Measurements from ENCODE around the gene C1orf159. TPM values are rescaled to one million over a fixed set of nuclear protein-coding genes. Genes with fewer than 3 reads are reported as not detected.
"Not testable (repeated sequence)": the region's sequence is repeated elsewhere in the genome, so short reads cannot be mapped to it uniquely, and the experiment has no call there.

The C1orf159 gene
- total RNA-seq, 1 donor from 2014 or later: 8.2 TPM

- Histone ChIP-seq H3K27me3 (ENCODE audit: control insufficient read depth, insufficient read depth, low read length) (peaks cover 2% of the 10 kb centered on the region), H3K4me3 (ENCODE audit: low read depth, low read length) (no peak overlapping the region), H3K36me3 (ENCODE audit: control insufficient read depth, insufficient read depth, low read length) (no peaks in the 10 kb centered on the region)
- no peak for FAIRE-seq
- no peak for DNase-seq (ENCODE audit: low read depth)
- TF ChIP-seq CTCF (IDR thresholded peaks at IDR 0.05; ENCODE audit: insufficient read depth, low read length, severe bottlenecking): no peak
Observed at GRCh38 chr1:1142844-1143243, 27.0 kb upstream of the C1orf159 start.

GRCh38 chr1:1142352-1142751 is 26.5 kb upstream of the C1orf159 start:
- H3K36me3 ChIP-seq (ENCODE audit: control insufficient read depth, insufficient read depth, low read length); H3K4me3 ChIP-seq (ENCODE audit: low read depth, low read length); FAIRE-seq; DNase-seq (ENCODE audit: low read depth); H3K27me3 ChIP-seq (ENCODE audit: control insufficient read depth, insufficient read depth, low read length): not testable (repeated sequence)

- Histone ChIP-seq H3K4me3 (ENCODE audit: low read depth, low read length) (no peak overlapping the region), H3K36me3 (ENCODE audit: control insufficient read depth, insufficient read depth, low read length) (no peaks in the 10 kb centered on the region), H3K27me3 (ENCODE audit: control insufficient read depth, insufficient read depth, low read length) (peaks cover 5% of the 10 kb centered on the region)
- no peak for TF ChIP-seq CTCF (IDR thresholded peaks at IDR 0.05; ENCODE audit: insufficient read depth, low read length, severe bottlenecking)
- DNase-seq (ENCODE audit: low read depth) (no peak), FAIRE-seq (no peak)
Observed at GRCh38 chr1:1141911-1142250, 26.0 kb upstream of the C1orf159 start.

- TF ChIP-seq CTCF (IDR thresholded peaks at IDR 0.05; ENCODE audit: insufficient read depth, low read length, severe bottlenecking): no peak
- H3K27me3 ChIP-seq (ENCODE audit: control insufficient read depth, insufficient read depth, low read length): peaks cover 5% of the 10 kb centered on the region
- FAIRE-seq (no peak), DNase-seq (ENCODE audit: low read depth) (no peak)
- H3K4me3 ChIP-seq (ENCODE audit: low read depth, low read length): no peak overlapping the region
- H3K36me3 ChIP-seq (ENCODE audit: control insufficient read depth, insufficient read depth, low read length): no peaks in the 10 kb centered on the region
Observed at GRCh38 chr1:1141244-1141910, 25.5 kb upstream of the C1orf159 start.

GRCh38 chr1:1140673-1141072 is 24.8 kb upstream of the C1orf159 start:
- FAIRE-seq: no peak

More at GRCh38 chr1:1140673-1141072, 24.8 kb upstream of the C1orf159 start:
- no peak for DNase-seq (ENCODE audit: low read depth)
- no peak for TF ChIP-seq CTCF (IDR thresholded peaks at IDR 0.05; ENCODE audit: insufficient read depth, low read length, severe bottlenecking)
- Histone ChIP-seq H3K36me3 (ENCODE audit: control insufficient read depth, insufficient read depth, low read length) (no peaks in the 10 kb centered on the region), H3K27me3 (ENCODE audit: control insufficient read depth, insufficient read depth, low read length) (peaks cover 5% of the 10 kb centered on the region), H3K4me3 (ENCODE audit: low read depth, low read length) (no peak overlapping the region)

All from bronchial epithelial cell (primary cell).